Heart left ventricle (tissue), 13 donors: Measurements from ENCODE around the gene PTPN13.

ENCODE experiments used
- POLR2A ChIP-seq, 2 donors: fragments of 450-650 bp; IDR thresholded peaks; one replicate each; pipeline ENCODE4 v1.6.1; 2017; ENCODE audit warnings: antibody characterized with exemption in 2 of 2, mild to moderate bottlenecking in 2 of 2, moderate library complexity in 2 of 2
- TF ChIP-seq, protein P1 (sequence below), 12 donors: fragments of 200-600 bp; sonication (generic) in 4 of 12; IDR thresholded peaks; one replicate each; pipeline versions ENCODE4 v1.5.0 to v1.8.0; 2018 to 2022; ENCODE audit warnings: antibody characterized with exemption in 12 of 12, mild to moderate bottlenecking in 5 of 12
- donor health status: ischemic (EF 13 %, LVEDD 7.1; RV severe dilation, severe dysfunction).
- donor health status: DM: no; HTN: yes; CAD: no.
- donor health status: DM: no; HTN: no; CAD: no.
- donor health status: ischemic (EF 25% LVEDD 6.9; RV normal size, moderate dysfunction).
- donor health status: ischemic (EF 25% LVEDD 5.7; RV mildly dilated, moderate dysfunction).
- donor health status: ischemic (EF 35%, LVEDD 5.7; RV mildly dilated, moderate dysfunction).
- donor health status: nonischemic (EF 11% LVEDD 7.7; RV severe dilation, severe dysfunction).
- donor health status: DM: yes; HTN: yes; CAD: no.
- donor health status: PGD.
- donor health status: ischemic (EF 29% LVEDD 5.4; RV normal size, mild dysfunction).
- donor health status: nonischemic (EF 23%, LVEDD 6.1; RV moderate dilation, normal function).

DNA sequence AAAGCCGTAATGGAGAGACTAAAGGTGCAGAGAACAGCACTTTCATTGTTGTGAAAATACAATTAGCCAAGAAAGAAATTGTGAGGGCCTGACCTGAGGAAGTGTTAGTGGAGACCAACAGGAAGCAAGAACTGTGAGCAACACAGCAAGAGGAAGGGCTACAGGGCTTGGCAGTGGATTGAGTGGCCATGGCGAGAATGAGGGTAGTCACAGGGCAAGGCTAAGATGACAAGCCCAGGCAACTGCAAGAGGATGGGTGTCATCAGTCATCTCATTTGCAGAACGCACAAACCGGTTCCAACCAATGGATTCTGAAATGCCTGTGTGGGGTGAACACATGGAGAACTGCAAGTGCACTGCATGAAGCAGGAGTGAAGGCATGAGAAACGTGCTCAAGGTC is 251.5 kb downstream of the PTPN13 start:
- TF ChIP-seq, protein P1, sequence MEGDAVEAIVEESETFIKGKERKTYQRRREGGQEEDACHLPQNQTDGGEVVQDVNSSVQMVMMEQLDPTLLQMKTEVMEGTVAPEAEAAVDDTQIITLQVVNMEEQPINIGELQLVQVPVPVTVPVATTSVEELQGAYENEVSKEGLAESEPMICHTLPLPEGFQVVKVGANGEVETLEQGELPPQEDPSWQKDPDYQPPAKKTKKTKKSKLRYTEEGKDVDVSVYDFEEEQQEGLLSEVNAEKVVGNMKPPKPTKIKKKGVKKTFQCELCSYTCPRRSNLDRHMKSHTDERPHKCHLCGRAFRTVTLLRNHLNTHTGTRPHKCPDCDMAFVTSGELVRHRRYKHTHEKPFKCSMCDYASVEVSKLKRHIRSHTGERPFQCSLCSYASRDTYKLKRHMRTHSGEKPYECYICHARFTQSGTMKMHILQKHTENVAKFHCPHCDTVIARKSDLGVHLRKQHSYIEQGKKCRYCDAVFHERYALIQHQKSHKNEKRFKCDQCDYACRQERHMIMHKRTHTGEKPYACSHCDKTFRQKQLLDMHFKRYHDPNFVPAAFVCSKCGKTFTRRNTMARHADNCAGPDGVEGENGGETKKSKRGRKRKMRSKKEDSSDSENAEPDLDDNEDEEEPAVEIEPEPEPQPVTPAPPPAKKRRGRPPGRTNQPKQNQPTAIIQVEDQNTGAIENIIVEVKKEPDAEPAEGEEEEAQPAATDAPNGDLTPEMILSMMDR (IDR thresholded peaks at IDR 0.05) = no peak
- no peak for TF ChIP-seq POLR2A (IDR thresholded peaks at IDR 0.05)
